ENCODE data around the gene TFAP2A.

DNA sequence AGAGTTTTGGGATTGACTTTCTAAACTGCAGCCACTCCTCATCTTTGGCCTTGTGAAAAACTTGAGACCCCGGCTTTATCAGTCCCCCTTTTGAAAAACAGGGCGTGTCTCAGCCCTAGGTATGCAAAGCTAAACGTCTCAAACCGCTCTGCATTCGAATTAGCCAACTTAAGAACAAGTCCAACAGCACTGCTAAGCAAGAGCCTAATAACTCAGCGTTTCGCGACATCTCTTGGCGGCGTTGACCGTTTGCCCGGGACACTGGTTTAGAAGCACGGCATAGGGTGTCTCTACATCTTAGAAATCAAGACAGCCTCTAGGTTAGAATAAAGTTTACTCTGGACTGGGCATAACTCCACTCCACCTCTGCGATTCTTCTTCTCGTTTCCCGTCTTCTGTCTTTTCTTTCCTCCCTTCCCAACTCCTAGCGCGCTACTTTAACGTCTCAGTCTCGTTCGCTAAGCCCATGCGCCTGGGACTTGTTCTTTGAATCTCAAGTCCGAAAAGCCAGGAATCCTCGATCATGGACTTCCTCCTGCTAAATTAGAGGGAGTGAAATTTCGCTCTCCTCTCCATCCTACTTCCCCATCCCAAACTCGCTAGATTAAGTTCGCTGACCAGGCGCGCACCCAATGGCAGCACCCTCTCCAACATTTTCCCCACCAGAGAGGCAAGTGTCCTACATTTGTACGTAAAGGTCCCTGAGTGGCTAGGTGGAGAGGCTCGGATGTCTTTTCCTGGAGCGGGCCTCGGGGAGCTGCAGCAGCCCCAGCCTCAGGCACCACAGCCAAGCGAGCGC, 10.5 kb upstream of the TFAP2A start:
- TF ChIP-seq, protein P1, sequence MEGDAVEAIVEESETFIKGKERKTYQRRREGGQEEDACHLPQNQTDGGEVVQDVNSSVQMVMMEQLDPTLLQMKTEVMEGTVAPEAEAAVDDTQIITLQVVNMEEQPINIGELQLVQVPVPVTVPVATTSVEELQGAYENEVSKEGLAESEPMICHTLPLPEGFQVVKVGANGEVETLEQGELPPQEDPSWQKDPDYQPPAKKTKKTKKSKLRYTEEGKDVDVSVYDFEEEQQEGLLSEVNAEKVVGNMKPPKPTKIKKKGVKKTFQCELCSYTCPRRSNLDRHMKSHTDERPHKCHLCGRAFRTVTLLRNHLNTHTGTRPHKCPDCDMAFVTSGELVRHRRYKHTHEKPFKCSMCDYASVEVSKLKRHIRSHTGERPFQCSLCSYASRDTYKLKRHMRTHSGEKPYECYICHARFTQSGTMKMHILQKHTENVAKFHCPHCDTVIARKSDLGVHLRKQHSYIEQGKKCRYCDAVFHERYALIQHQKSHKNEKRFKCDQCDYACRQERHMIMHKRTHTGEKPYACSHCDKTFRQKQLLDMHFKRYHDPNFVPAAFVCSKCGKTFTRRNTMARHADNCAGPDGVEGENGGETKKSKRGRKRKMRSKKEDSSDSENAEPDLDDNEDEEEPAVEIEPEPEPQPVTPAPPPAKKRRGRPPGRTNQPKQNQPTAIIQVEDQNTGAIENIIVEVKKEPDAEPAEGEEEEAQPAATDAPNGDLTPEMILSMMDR (conservative IDR thresholded peaks at IDR 0.05), result no peak
- no peak for TF ChIP-seq ZFX (IDR thresholded peaks at IDR 0.05)
